Measurements from ENCODE around the gene PPP1R13L. TPM values are rescaled to one million over a fixed set of nuclear protein-coding genes. Genes with fewer than 3 reads are reported as not detected.

Gene PPP1R13L
- total and polyA plus RNA-seq, 11 donors, result 92.3 to 400 (median 139) TPM

- intact Hi-C loops (cut with DNase I), result no loop called here
- DNase-seq (no peak), ATAC-seq (no peak)
- no peak for TF ChIP-seq POLR2A (IDR thresholded peaks at IDR 0.05)
- no peak for TF ChIP-seq CTCF (IDR thresholded peaks at IDR 0.05)
- Histone ChIP-seq H3K4me1 (peaks cover 0 to 46% (median 24%) of the 10 kb centered on the region in 12 donors), H3K9me3 (no peaks in the 10 kb centered on the region), H3K27me3 (no peaks in the 10 kb centered on the region), H3K4me3 (no peak overlapping the region), H3K36me3 (no peaks in the 10 kb centered on the region), H3K27ac (peak overlapping the region in 10 of 12 donors; percentile 89 to 98 (median 95))
- 86 to 95% (median 92%) methylated on average over 9 of the region's 9 CpGs for WGBS, 4 donors
Observed at GRCh38 chr19:45440873-45441654, 36.2 kb upstream of the PPP1R13L start.

- H3K4me3 ChIP-seq, result peak overlapping the region; percentile 57 to 88 (median 69)
- H3K27ac ChIP-seq, result peak overlapping the region; percentile 54 to 98 (median 95)
- WGBS, 4 donors, result 45 to 52% (median 51%) methylated on average over 9 of the region's 9 CpGs
- H3K9me3 ChIP-seq, result no peaks in the 10 kb centered on the region
- H3K4me1 ChIP-seq, result peaks cover 0 to 44% (median 24%) of the 10 kb centered on the region in 12 donors
- no peak for DNase-seq
- intact Hi-C loops (cut with DNase I), result no loop called here
- no peaks in the 10 kb centered on the region for H3K36me3 ChIP-seq
- H3K27me3 ChIP-seq, result no peaks in the 10 kb centered on the region
- ATAC-seq, result no peak
- TF ChIP-seq POLR2A (IDR thresholded peaks at IDR 0.05) (no peak), CTCF (IDR thresholded peaks at IDR 0.05) (no peak)
Observed at GRCh38 chr19:45440259-45440638, 35.4 kb upstream of the PPP1R13L start.

- ATAC-seq, result peak; percentile 52 to 84 (median 67)
- Histone ChIP-seq H3K27ac (peak overlapping the region; percentile 54 to 98 (median 95)), H3K27me3 (no peaks in the 10 kb centered on the region), H3K36me3 (no peaks in the 10 kb centered on the region), H3K4me1 (peaks cover 0 to 39% (median 22%) of the 10 kb centered on the region in 12 donors), H3K4me3 (peak overlapping the region; percentile 57 to 88 (median 69)), H3K9me3 (no peaks in the 10 kb centered on the region)
- peak; percentile 89 to 94 (median 92) for DNase-seq
- intact Hi-C loops (cut with DNase I), result loop anchor here (1.0 to 10.0 kb wide), 7 partner anchors 11 to 205 kb away; no protein-coding TSS in a partner anchor
- TF ChIP-seq POLR2A (IDR thresholded peaks at IDR 0.05) (peak in 1 of 2 donors; percentile 52), CTCF (IDR thresholded peaks at IDR 0.05) (peak; percentile 97 to 100 (median 100))
- 0 to 1% (median 1%) methylated on average over 41 to 78 of the region's 78 CpGs for WGBS, 4 donors
Observed at GRCh38 chr19:45439569-45440258, 34.8 kb upstream of the PPP1R13L start.

- H3K36me3 ChIP-seq, result no peaks in the 10 kb centered on the region
- H3K27me3 ChIP-seq, result no peaks in the 10 kb centered on the region
- intact Hi-C loops (cut with DNase I), result loop anchor here (1.0 to 10.0 kb wide), 7 partner anchors 11 to 206 kb away; no protein-coding TSS in a partner anchor
- no peaks in the 10 kb centered on the region for H3K9me3 ChIP-seq
- TF ChIP-seq CTCF (IDR thresholded peaks at IDR 0.05) (no peak), POLR2A (IDR thresholded peaks at IDR 0.05) (no peak)
- H3K27ac ChIP-seq, result peak overlapping the region in 11 of 12 donors; percentile 89 to 98 (median 95)
- peak overlapping the region; percentile 57 to 88 (median 69) for H3K4me3 ChIP-seq
- DNase-seq (no peak), ATAC-seq (no peak)
- 31 to 36% (median 35%) methylated on average over 10 of the region's 10 CpGs for WGBS, 4 donors
- H3K4me1 ChIP-seq, result peaks cover 0 to 34% (median 18%) of the 10 kb centered on the region in 12 donors
Observed at GRCh38 chr19:45439190-45439568, 34.3 kb upstream of the PPP1R13L start.

All from heart left ventricle (tissue), 16 donors.